Loucy (cell line): ENCODE data around the gene CTSC.

Experiments
- H2AFZ ChIP-seq: fragments of 200-600 bp; sonication (generic); 2 replicates; pipeline ENCODE4 v1.6.0; 2016; ENCODE audit warnings: antibody characterized with exemption, mild to moderate bottlenecking, low read length, moderate library complexity
- H3F3A ChIP-seq: fragments of 200-600 bp; 2 replicates; pipeline ENCODE4 v1.6.0; 2016; ENCODE audit warnings: antibody characterized with exemption, low read depth, mild to moderate bottlenecking
- H3K27me3 ChIP-seq: fragments of 200-600 bp; sonication (generic); 2 replicates; pipeline ENCODE4 v1.6.1; 2014; ENCODE audit warnings: low read length, mild to moderate bottlenecking; ENCODE audit not compliant: insufficient read depth, poor library complexity, severe bottlenecking
- H3K36me3 ChIP-seq: fragments of 200-600 bp; sonication (generic); 2 replicates; pipeline ENCODE4 v1.6.1; 2016; ENCODE audit warnings: low read length; ENCODE audit not compliant: insufficient read depth
- H3K4me1 ChIP-seq: fragments of 200-600 bp; sonication (generic); 2 replicates; pipeline ENCODE4 v1.5.1; 2014; ENCODE audit warnings: low read length, mild to moderate bottlenecking; ENCODE audit not compliant: insufficient read depth, poor library complexity, severe bottlenecking
- H3K4me2 ChIP-seq: fragments of 200-600 bp; sonication (generic); 2 replicates; pipeline ENCODE4 v1.6.0; 2014; ENCODE audit warnings: antibody characterized with exemption, low read length, low read depth, mild to moderate bottlenecking; ENCODE audit not compliant: poor library complexity, severe bottlenecking
- H3K4me3 ChIP-seq: fragments of 200-600 bp; sonication (generic); 2 replicates; pipeline ENCODE4 v1.5.1; 2014; ENCODE audit warnings: low read length, mild to moderate bottlenecking, mixed read lengths; ENCODE audit not compliant: poor library complexity, severe bottlenecking
- H3K79me2 ChIP-seq: fragments of 200-600 bp; sonication (generic); 2 replicates; pipeline ENCODE4 v1.6.1; 2014; ENCODE audit warnings: low read length; ENCODE audit not compliant: insufficient read depth
- H3K9ac ChIP-seq: fragments of 200-600 bp; sonication (generic); 2 replicates; pipeline ENCODE4 v1.6.0; 2014; ENCODE audit warnings: mild to moderate bottlenecking, low read depth, low read length, moderate library complexity; ENCODE audit not compliant: poor library complexity, severe bottlenecking
- H3K9me2 ChIP-seq: fragments of 200-600 bp; sonication (generic); replicated peaks from 2 replicates; pipeline ENCODE4 v1.6.1; 2016; ENCODE audit warnings: low read depth, low read length, mixed read lengths
- H3K9me3 ChIP-seq: fragments of 200-600 bp; sonication (generic); 2 replicates; pipeline ENCODE4 v1.6.1; 2014; ENCODE audit warnings: mild to moderate bottlenecking, antibody characterized with exemption, low read length, low read depth; ENCODE audit not compliant: insufficient read depth
- H4K20me1 ChIP-seq: fragments of 200-600 bp; sonication (generic); 2 replicates; pipeline ENCODE4 v1.6.0; 2014; ENCODE audit warnings: antibody characterized with exemption, low read length, mild to moderate bottlenecking; ENCODE audit not compliant: insufficient read depth, poor library complexity, severe bottlenecking
- CTCF ChIP-seq: fragments of 200-600 bp; sonication (generic); conservative IDR thresholded peaks from 2 replicates; pipeline ENCODE4 v1.5.1; 2014; ENCODE audit warnings: mild to moderate bottlenecking, antibody characterized with exemption, low read length
- EZH2phosphoT487 ChIP-seq: fragments of 200-600 bp; IDR thresholded peaks from 2 replicates; pipeline ENCODE4 v1.6.1; 2018; ENCODE audit warnings: antibody characterized with exemption, mild to moderate bottlenecking, moderate library complexity, borderline replicate concordance

CTSC gene

DNA sequence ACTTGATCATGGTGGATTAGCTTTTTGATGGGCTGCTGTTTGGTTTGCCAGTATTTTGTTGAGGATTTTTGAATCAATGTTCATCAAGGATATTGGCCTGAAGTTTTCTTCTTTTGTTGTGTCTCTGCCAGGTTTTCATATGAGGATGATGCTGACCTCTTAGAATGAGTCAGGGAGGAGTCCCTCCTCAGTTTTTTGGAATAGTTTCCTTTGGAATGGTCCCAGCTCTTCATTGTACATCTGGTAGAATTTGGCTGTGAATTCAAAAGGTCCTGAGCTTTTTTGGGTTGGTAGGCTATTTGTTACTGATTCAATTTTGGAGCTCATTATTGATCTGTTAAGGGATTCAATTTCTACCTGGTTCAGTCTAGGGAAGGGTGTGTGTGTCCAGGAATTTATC lies 78.1 kb downstream of the CTSC start:
- H3K9me2 ChIP-seq, result no peaks in the 10 kb centered on the region
- 0 out of 2 replicates have a peak, but pooled peaks cover 4% of the 10 kb centered on the region for H3K36me3 ChIP-seq
- no peak overlapping the region for H3K4me3 ChIP-seq
- no peaks in the 10 kb centered on the region for H4K20me1 ChIP-seq
- H3K9ac ChIP-seq, result no peak overlapping the region
- no peaks in the 10 kb centered on the region for H3K79me2 ChIP-seq
- H3K27me3 ChIP-seq, result no peaks in the 10 kb centered on the region
- TF ChIP-seq EZH2phosphoT487 (no peak), CTCF (no peak)
- no peaks in the 10 kb centered on the region for H3K4me1 ChIP-seq
- H2AFZ ChIP-seq, result no peak overlapping the region
- H3F3A ChIP-seq, result no peaks in the 10 kb centered on the region
- peaks cover 9% of the 10 kb centered on the region; the same call in 1 of the 2 replicates for H3K9me3 ChIP-seq
- H3K4me2 ChIP-seq, result no peak overlapping the region

GRCh38 chr11:88252208-88252607 lies 85.3 kb downstream of the CTSC start:
- H4K20me1 ChIP-seq, result no peaks in the 10 kb centered on the region
- H3F3A ChIP-seq, result no peaks in the 10 kb centered on the region
- H3K4me3 ChIP-seq, result no peak overlapping the region
- H2AFZ ChIP-seq, result no peak overlapping the region
- no peak for TF ChIP-seq EZH2phosphoT487
- no peak for TF ChIP-seq CTCF
- no peak overlapping the region for H3K4me2 ChIP-seq
- no peaks in the 10 kb centered on the region for H3K9me2 ChIP-seq
- H3K27me3 ChIP-seq, result no peaks in the 10 kb centered on the region
- no peak overlapping the region for H3K9ac ChIP-seq
- no peaks in the 10 kb centered on the region for H3K79me2 ChIP-seq
- H3K4me1 ChIP-seq, result no peaks in the 10 kb centered on the region
- H3K36me3 ChIP-seq, result no peaks in the 10 kb centered on the region
- H3K9me3 ChIP-seq, result 0 out of 2 replicates have a peak, but pooled peaks cover under 1% of the 10 kb centered on the region

GRCh38 chr11:88250566-88251242 lies 86.8 kb downstream of the CTSC start:
- no peak overlapping the region for H3K4me2 ChIP-seq
- H3K36me3 ChIP-seq, result no peaks in the 10 kb centered on the region
- H3K9ac ChIP-seq, result no peak overlapping the region
- no peaks in the 10 kb centered on the region for H3K9me3 ChIP-seq
- H4K20me1 ChIP-seq, result no peaks in the 10 kb centered on the region
- TF ChIP-seq EZH2phosphoT487 (no peak), CTCF (no peak)
- H3F3A ChIP-seq, result no peaks in the 10 kb centered on the region
- H3K27me3 ChIP-seq, result no peaks in the 10 kb centered on the region
- H3K9me2 ChIP-seq, result no peaks in the 10 kb centered on the region
- H3K79me2 ChIP-seq, result no peaks in the 10 kb centered on the region
- no peak overlapping the region for H2AFZ ChIP-seq
- H3K4me1 ChIP-seq, result no peaks in the 10 kb centered on the region
- H3K4me3 ChIP-seq, result no peak overlapping the region
